A172 (cell line): ENCODE measurements around the gene ACOD1. TPM values are rescaled to one million over a fixed set of nuclear protein-coding genes. Genes with fewer than 3 reads are reported as not detected.
"Not testable (repeated sequence)": the region's sequence is repeated elsewhere in the genome, so short reads cannot be mapped to it uniquely, and the experiment has no call there.

Experiments used
- DNase-seq: peaks from one replicate; pipeline ENCODE4 v3.0.0-alpha.2; 2015; ENCODE audit warnings: low spot score
- total RNA-seq: library from RNA; depleted of rRNA; stranded (reverse); fragments of >200 nt; shearing (Covaris generic); gene quantifications from 2 replicates; pipeline ENCODE4 v1.2.3, GENCODE V29; 2014

ACOD1 gene
- total RNA-seq, 1 experiment from 2014 or later = not detected

GRCh38 chr13:76953968-76954367 is 5.7 kb downstream of the ACOD1 start:
- DNase-seq = no peak

GRCh38 chr13:76954538-76954937 is 6.2 kb downstream of the ACOD1 start:
- no peak for DNase-seq

GRCh38 chr13:76955193-76955592 is 6.9 kb downstream of the ACOD1 start:
- no peak for DNase-seq

- DNase-seq = no peak
Measured at GRCh38 chr13:76955661-76956060, 7.3 kb downstream of the ACOD1 start.

- no peak for DNase-seq
Measured at GRCh38 chr13:76958841-76959432, 10.6 kb downstream of the ACOD1 start.

GRCh38 chr13:76959734-76960133 is 11.4 kb downstream of the ACOD1 start:
- DNase-seq = not testable (repeated sequence)

GRCh38 chr13:76965759-76966421 is 17.6 kb downstream of the ACOD1 start:
- DNase-seq = no peak

GRCh38 chr13:76967031-76967430 is 18.7 kb downstream of the ACOD1 start:
- DNase-seq = no peak

- DNase-seq = no peak
Measured at GRCh38 chr13:76968041-76968440, 19.7 kb downstream of the ACOD1 start.

GRCh38 chr13:76969488-76970365 is 21.4 kb downstream of the ACOD1 start:
- peak; percentile 28 for DNase-seq

GRCh38 chr13:76971215-76971614 is 22.9 kb downstream of the ACOD1 start:
- DNase-seq = no peak

GRCh38 chr13:76971851-76972829 is 23.8 kb downstream of the ACOD1 start:
- DNase-seq = no peak

- DNase-seq = no peak
Measured at GRCh38 chr13:76973920-76974617, 25.8 kb downstream of the ACOD1 start.

GRCh38 chr13:76974618-76974975 is 26.3 kb downstream of the ACOD1 start:
- DNase-seq = no peak

GRCh38 chr13:76975863-76976262 is 27.6 kb downstream of the ACOD1 start:
- DNase-seq = no peak

GRCh38 chr13:76976490-76976889 is 28.2 kb downstream of the ACOD1 start:
- peak; percentile 16 for DNase-seq

- DNase-seq = no peak
Measured at GRCh38 chr13:76976929-76977328, 28.6 kb downstream of the ACOD1 start.

- no peak for DNase-seq
Measured at GRCh38 chr13:76980075-76980718, 31.9 kb downstream of the ACOD1 start.

GRCh38 chr13:76982061-76982460 is 33.8 kb downstream of the ACOD1 start:
- no peak for DNase-seq

GRCh38 chr13:76983676-76984075 is 35.4 kb downstream of the ACOD1 start:
- DNase-seq = no peak

GRCh38 chr13:76991432-76991795 is 43.1 kb downstream of the ACOD1 start:
- DNase-seq = peak; percentile 11
